A549 treated with Hydrocortisone at 1 μM for 4 hours (cell line): Measurements from ENCODE around the gene RWDD3. TPM values are rescaled to one million over a fixed set of nuclear protein-coding genes. Genes with fewer than 3 reads are reported as not detected.

Experiments
- total RNA-seq: library from RNA; stranded (reverse); fragments of 200-300 nt; extraction: Qiagen RNA extraction; gene quantifications from 5 replicates; pipeline ENCODE4 v1.2.3, GENCODE V29; 2022

The RWDD3 gene
- 7.7 to 10.8 TPM (median 10.2 TPM) in 5 replicates for total RNA-seq

DNA sequence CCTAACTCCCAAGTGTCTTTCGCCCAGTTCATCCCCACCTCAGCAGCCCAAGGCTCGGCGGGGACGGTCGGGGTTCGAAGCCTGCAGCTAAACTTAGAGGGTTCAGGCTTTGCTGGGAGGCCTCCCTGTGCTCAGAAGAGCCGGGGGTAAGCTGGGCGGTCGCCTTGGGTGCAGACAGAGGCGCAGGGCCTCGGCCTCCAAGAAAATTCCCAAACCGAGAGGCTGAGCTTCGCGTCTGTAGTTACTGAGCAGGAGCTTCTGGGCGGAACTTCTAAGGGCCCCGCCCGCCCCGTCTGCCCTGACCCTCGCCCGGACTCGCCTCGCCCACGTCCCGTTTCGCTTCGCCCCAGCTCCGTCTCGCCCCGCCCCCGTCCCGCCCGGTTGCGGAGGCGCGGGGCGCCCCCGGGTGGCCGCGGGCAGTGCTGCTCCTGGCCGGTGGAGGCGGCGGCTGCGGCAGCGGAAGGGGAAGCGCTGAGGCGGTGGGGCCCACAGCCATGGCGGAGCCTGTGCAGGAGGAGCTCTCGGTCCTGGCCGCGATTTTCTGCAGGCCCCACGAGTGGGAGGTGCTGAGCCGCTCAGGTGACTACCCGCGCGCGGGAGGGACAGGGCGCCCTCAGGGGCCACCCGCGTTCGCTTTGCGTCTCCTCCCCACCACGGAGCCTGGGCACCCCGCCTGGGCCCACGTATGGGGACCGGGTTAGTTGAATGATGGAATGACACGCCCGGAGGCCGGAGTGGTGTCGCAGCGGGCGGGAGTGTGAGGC, at the start of gene RWDD3:
Gene RWDD3 (plus strand): TSS at position 474 of the 764 bp plus-strand sequence. CDS start 21 bp downstream, at position 495.

Other genes with a start within 250 kb of the RWDD3 start
- 4.8 to 8.4 TPM (median 7.2 TPM) in 5 replicates for gene ALG14, start 161.3 kb upstream of the RWDD3 start, total RNA-seq
- gene TLCD4, start 116.9 kb upstream of the RWDD3 start, total RNA-seq = 7.7 to 12.5 TPM (median 10.4 TPM) in 5 replicates